NT2/D1 (cell line): ENCODE measurements around the gene MT1X.

Experiments
- DNase-seq: peaks from one replicate; pipeline ENCODE4 v3.0.0-alpha.2; 2011; ENCODE audit warnings: low read depth, low spot score
- H3K27me3 ChIP-seq: 2 replicates; pipeline ENCODE4 v1.6.0; 2011; ENCODE audit warnings: mild to moderate bottlenecking; ENCODE audit not compliant: insufficient read length, insufficient read depth
- H3K36me3 ChIP-seq: 2 replicates; pipeline ENCODE4 v1.6.1; 2011; ENCODE audit warnings: mild to moderate bottlenecking, low read length, mixed read lengths; ENCODE audit not compliant: insufficient read depth, insufficient read length
- H3K4me1 ChIP-seq: 2 replicates; pipeline ENCODE4 v1.5.1; 2011; ENCODE audit not compliant: insufficient read depth, insufficient read length
- H3K4me3 ChIP-seq: 2 replicates; pipeline ENCODE4 v1.5.1; 2011; ENCODE audit warnings: low read depth; ENCODE audit not compliant: insufficient read length
- H3K9ac ChIP-seq: 2 replicates; pipeline ENCODE4 v1.6.0; 2011; ENCODE audit warnings: low read depth; ENCODE audit not compliant: insufficient read length
- H3K9me3 ChIP-seq: 2 replicates; pipeline ENCODE4 v1.5.1; 2011; ENCODE audit warnings: mild to moderate bottlenecking, low read length; ENCODE audit not compliant: insufficient read depth
- SUZ12 ChIP-seq: IDR thresholded peaks from 2 replicates; pipeline ENCODE4 v1.6.1; 2011; ENCODE audit not compliant: insufficient read length, insufficient read depth; ENCODE audit errors: extremely low read depth
- YY1 ChIP-seq: IDR thresholded peaks from 2 replicates; pipeline ENCODE4 v1.6.1; 2011; ENCODE audit not compliant: insufficient read length, insufficient read depth
- ZNF274 ChIP-seq: IDR thresholded peaks from 2 replicates; pipeline ENCODE4 v1.6.1; 2011; ENCODE audit warnings: mild to moderate bottlenecking, low read depth, low read length

The MT1X gene

GRCh38 chr16:56689171-56689570, 6.9 kb downstream of the MT1X start:
- Histone ChIP-seq H3K36me3 (peaks cover 20% of the 10 kb centered on the region), H3K4me1 (peaks cover 2% of the 10 kb centered on the region), H3K9me3 (no peaks in the 10 kb centered on the region), H3K4me3 (no peak overlapping the region), H3K9ac (no peak overlapping the region), H3K27me3 (no peaks in the 10 kb centered on the region)
- DNase-seq = no peak
- TF ChIP-seq ZNF274 = no peak
- no peak for TF ChIP-seq SUZ12

- Histone ChIP-seq H3K9me3 (peaks cover 5% of the 10 kb centered on the region; the same call in 1 of the 2 replicates), H3K4me3 (no peak overlapping the region), H3K27me3 (no peaks in the 10 kb centered on the region), H3K4me1 (peaks cover 2% of the 10 kb centered on the region), H3K9ac (no peak overlapping the region), H3K36me3 (peaks cover 6% of the 10 kb centered on the region)
- TF ChIP-seq YY1 (no peak), ZNF274 (no peak), SUZ12 (no peak)
- no peak for DNase-seq
Measured at GRCh38 chr16:56690420-56691122, 8.3 kb downstream of the MT1X start.

- Histone ChIP-seq H3K27me3 (no peaks in the 10 kb centered on the region), H3K4me1 (peaks cover 2% of the 10 kb centered on the region), H3K36me3 (no peaks in the 10 kb centered on the region), H3K9ac (no peak overlapping the region), H3K9me3 (peaks cover 8% of the 10 kb centered on the region; the same call in 1 of the 2 replicates), H3K4me3 (no peak overlapping the region)
- DNase-seq = no peak
- TF ChIP-seq YY1 (no peak), SUZ12 (no peak), ZNF274 (no peak)
Measured at GRCh38 chr16:56691885-56692284, 9.6 kb downstream of the MT1X start.

- Histone ChIP-seq H3K9ac (no peak overlapping the region), H3K4me3 (no peak overlapping the region), H3K9me3 (peaks cover 8% of the 10 kb centered on the region; the same call in 1 of the 2 replicates), H3K27me3 (no peaks in the 10 kb centered on the region), H3K36me3 (no peaks in the 10 kb centered on the region), H3K4me1 (no peaks in the 10 kb centered on the region)
- TF ChIP-seq SUZ12 (no peak), YY1 (no peak), ZNF274 (no peak)
- no peak for DNase-seq
Measured at GRCh38 chr16:56695246-56695645, 13.0 kb downstream of the MT1X start.

GRCh38 chr16:56697456-56698155, 15.3 kb downstream of the MT1X start:
- peaks cover 8% of the 10 kb centered on the region; the same call in 1 of the 2 replicates for H3K9me3 ChIP-seq
- H3K4me1 ChIP-seq = no peaks in the 10 kb centered on the region
- H3K27me3 ChIP-seq = no peaks in the 10 kb centered on the region
- no peak overlapping the region for H3K4me3 ChIP-seq
- DNase-seq = no peak
- no peak overlapping the region for H3K9ac ChIP-seq
- H3K36me3 ChIP-seq = no peaks in the 10 kb centered on the region
- no peak for TF ChIP-seq SUZ12
- TF ChIP-seq YY1 = no peak
- TF ChIP-seq ZNF274 = no peak

- no peak overlapping the region for H3K9ac ChIP-seq
- no peaks in the 10 kb centered on the region for H3K36me3 ChIP-seq
- TF ChIP-seq ZNF274 = no peak
- no peak for TF ChIP-seq YY1
- no peak for TF ChIP-seq SUZ12
- no peaks in the 10 kb centered on the region for H3K4me1 ChIP-seq
- H3K27me3 ChIP-seq = no peaks in the 10 kb centered on the region
- no peak overlapping the region for H3K4me3 ChIP-seq
- peaks cover 6% of the 10 kb centered on the region; the same call in 1 of the 2 replicates for H3K9me3 ChIP-seq
- DNase-seq = no peak
Measured at GRCh38 chr16:56700195-56700594, 17.9 kb downstream of the MT1X start.

GRCh38 chr16:56700631-56701030, 18.4 kb downstream of the MT1X start:
- H3K4me1 ChIP-seq = no peaks in the 10 kb centered on the region
- H3K9ac ChIP-seq = no peak overlapping the region
- H3K9me3 ChIP-seq = 0 out of 2 replicates have a peak, but pooled peaks cover 2% of the 10 kb centered on the region
- H3K27me3 ChIP-seq = no peaks in the 10 kb centered on the region
- no peak for TF ChIP-seq ZNF274
- no peak for TF ChIP-seq YY1
- no peak for TF ChIP-seq SUZ12
- no peak for DNase-seq
- no peaks in the 10 kb centered on the region for H3K36me3 ChIP-seq
- no peak overlapping the region for H3K4me3 ChIP-seq
